ENCODE data around the gene LTA.
A peak's percentile ranks its signal among the peaks of the same experiment; 100 is the strongest.

Gene LTA

DNA sequence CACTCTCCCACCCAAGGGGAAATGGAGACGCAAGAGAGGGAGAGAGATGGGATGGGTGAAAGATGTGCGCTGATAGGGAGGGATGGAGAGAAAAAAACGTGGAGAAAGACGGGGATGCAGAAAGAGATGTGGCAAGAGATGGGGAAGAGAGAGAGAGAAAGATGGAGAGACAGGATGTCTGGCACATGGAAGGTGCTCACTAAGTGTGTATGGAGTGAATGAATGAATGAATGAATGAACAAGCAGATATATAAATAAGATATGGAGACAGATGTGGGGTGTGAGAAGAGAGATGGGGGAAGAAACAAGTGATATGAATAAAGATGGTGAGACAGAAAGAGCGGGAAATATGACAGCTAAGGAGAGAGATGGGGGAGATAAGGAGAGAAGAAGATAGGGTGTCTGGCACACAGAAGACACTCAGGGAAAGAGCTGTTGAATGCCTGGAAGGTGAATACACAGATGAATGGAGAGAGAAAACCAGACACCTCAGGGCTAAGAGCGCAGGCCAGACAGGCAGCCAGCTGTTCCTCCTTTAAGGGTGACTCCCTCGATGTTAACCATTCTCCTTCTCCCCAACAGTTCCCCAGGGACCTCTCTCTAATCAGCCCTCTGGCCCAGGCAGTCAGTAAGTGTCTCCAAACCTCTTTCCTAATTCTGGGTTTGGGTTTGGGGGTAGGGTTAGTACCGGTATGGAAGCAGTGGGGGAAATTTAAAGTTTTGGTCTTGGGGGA is 4.0 kb downstream of the LTA start:
- no peak for TF ChIP-seq CTCF (IDR thresholded peaks at IDR 0.05)
- Histone ChIP-seq H3K27me3 (no peaks in the 10 kb centered on the region), H3K4me1 (ENCODE audit: control insufficient read depth in 1 of 2, insufficient read depth in 1 of 2, low read depth in 1 of 2, low read length in 1 of 2) (peaks cover 40 to 49% of the 10 kb centered on the region in 2 experiments), H3K36me3 (peaks cover 15% of the 10 kb centered on the region), H3K9me3 (no peaks in the 10 kb centered on the region), H3K4me3 (ENCODE audit: low read depth in 1 of 2, low read length in 1 of 2) (peak overlapping the region; percentile 65 to 67), H3K27ac (peak overlapping the region; percentile 84)

DNA sequence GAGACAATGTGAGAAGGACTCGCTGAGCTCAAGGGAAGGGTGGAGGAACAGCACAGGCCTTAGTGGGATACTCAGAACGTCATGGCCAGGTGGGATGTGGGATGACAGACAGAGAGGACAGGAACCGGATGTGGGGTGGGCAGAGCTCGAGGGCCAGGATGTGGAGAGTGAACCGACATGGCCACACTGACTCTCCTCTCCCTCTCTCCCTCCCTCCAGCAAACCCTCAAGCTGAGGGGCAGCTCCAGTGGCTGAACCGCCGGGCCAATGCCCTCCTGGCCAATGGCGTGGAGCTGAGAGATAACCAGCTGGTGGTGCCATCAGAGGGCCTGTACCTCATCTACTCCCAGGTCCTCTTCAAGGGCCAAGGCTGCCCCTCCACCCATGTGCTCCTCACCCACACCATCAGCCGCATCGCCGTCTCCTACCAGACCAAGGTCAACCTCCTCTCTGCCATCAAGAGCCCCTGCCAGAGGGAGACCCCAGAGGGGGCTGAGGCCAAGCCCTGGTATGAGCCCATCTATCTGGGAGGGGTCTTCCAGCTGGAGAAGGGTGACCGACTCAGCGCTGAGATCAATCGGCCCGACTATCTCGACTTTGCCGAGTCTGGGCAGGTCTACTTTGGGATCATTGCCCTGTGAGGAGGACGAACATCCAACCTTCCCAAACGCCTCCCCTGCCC is 4.9 kb downstream of the LTA start:
- TF ChIP-seq CTCF (IDR thresholded peaks at IDR 0.05): no peak
- peaks cover 45 to 49% of the 10 kb centered on the region in 2 experiments for H3K4me1 ChIP-seq (ENCODE audit: control insufficient read depth in 1 of 2, insufficient read depth in 1 of 2, low read depth in 1 of 2, low read length in 1 of 2)
- peak overlapping the region; percentile 84 for H3K27ac ChIP-seq
- no peaks in the 10 kb centered on the region for H3K9me3 ChIP-seq
- H3K36me3 ChIP-seq: peaks cover 15% of the 10 kb centered on the region
- no peaks in the 10 kb centered on the region for H3K27me3 ChIP-seq
- H3K4me3 ChIP-seq (ENCODE audit: low read depth in 1 of 2, low read length in 1 of 2): peak overlapping the region; percentile 65 to 67

GRCh38 chr6:31577579-31577966 is 5.5 kb downstream of the LTA start:
- peaks cover 49 to 54% of the 10 kb centered on the region in 2 experiments for H3K4me1 ChIP-seq (ENCODE audit: control insufficient read depth in 1 of 2, insufficient read depth in 1 of 2, low read depth in 1 of 2, low read length in 1 of 2)
- no peak overlapping the region for H3K4me3 ChIP-seq (ENCODE audit: low read depth in 1 of 2, low read length in 1 of 2)

DNA sequence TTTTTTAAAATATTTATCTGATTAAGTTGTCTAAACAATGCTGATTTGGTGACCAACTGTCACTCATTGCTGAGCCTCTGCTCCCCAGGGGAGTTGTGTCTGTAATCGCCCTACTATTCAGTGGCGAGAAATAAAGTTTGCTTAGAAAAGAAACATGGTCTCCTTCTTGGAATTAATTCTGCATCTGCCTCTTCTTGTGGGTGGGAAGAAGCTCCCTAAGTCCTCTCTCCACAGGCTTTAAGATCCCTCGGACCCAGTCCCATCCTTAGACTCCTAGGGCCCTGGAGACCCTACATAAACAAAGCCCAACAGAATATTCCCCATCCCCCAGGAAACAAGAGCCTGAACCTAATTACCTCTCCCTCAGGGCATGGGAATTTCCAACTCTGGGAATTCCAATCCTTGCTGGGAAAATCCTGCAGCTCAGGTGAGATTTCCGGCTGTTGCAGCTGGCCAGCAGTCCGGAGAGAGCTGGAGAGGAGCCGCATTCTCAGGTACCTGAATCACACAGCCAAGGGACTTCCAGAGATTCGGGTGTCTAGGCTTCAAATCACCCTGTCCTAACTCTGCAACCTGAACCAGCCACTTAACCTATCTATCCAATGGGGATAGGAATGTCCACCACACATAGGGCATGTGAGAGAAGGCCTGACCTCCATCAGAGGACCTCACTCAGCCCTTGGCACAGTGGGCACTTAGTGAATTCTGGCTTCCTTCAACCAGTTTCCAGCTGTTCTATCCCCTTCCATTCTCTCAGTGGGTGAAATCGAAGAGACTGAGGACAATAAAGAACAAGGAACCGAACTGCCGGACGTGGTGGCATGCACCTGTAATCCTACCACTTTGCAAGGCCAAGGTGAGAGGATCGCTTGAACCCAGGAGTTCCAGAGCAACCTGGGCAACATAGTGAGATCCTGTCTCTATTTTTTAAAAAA is 6.4 kb downstream of the LTA start:
- Histone ChIP-seq H3K27ac (peak overlapping the region; percentile 96), H3K4me3 (ENCODE audit: low read depth in 1 of 2, low read length in 1 of 2) (no peak overlapping the region), H3K27me3 (no peaks in the 10 kb centered on the region), H3K9me3 (no peaks in the 10 kb centered on the region), H3K4me1 (ENCODE audit: control insufficient read depth in 1 of 2, insufficient read depth in 1 of 2, low read depth in 1 of 2, low read length in 1 of 2) (peaks cover 57 to 63% of the 10 kb centered on the region in 2 experiments), H3K36me3 (peaks cover 15% of the 10 kb centered on the region)
- no peak for TF ChIP-seq CTCF (IDR thresholded peaks at IDR 0.05)

More at GRCh38 chr6:31577579-31577966, 5.5 kb downstream of the LTA start:
- H3K36me3 ChIP-seq: peaks cover 15% of the 10 kb centered on the region
- TF ChIP-seq CTCF (IDR thresholded peaks at IDR 0.05): no peak
- H3K27ac ChIP-seq: no peak overlapping the region
- H3K9me3 ChIP-seq: no peaks in the 10 kb centered on the region
- H3K27me3 ChIP-seq: no peaks in the 10 kb centered on the region

DNA sequence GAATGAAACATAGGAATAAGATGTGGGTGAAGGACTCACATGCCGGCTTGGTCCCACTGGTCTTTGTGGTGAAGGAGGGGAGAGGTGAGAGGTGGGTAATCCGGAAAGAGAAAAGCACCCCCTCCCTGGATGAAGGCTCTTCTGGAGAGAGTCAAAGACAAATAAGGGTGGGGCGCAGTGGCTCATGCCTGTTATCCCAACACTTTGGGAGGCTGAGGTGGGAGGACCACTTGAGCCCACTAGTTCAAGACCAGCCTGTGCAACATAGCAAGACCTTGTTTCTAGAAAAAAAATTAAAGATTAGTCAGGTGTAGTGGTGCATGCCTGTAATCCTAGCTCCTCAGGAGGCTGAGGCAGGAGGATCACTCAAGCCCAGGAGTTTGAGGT is 7.0 kb downstream of the LTA start:
- H3K27ac ChIP-seq: peak overlapping the region; percentile 96
- peaks cover 15% of the 10 kb centered on the region for H3K36me3 ChIP-seq
- no peaks in the 10 kb centered on the region for H3K27me3 ChIP-seq
- no peak overlapping the region for H3K4me3 ChIP-seq (ENCODE audit: low read depth in 1 of 2, low read length in 1 of 2)
- no peak for TF ChIP-seq CTCF (IDR thresholded peaks at IDR 0.05)
- peaks cover 64 to 70% of the 10 kb centered on the region in 2 experiments for H3K4me1 ChIP-seq (ENCODE audit: control insufficient read depth in 1 of 2, insufficient read depth in 1 of 2, low read depth in 1 of 2, low read length in 1 of 2)
- no peaks in the 10 kb centered on the region for H3K9me3 ChIP-seq
